ENCODE data around the gene EFNA2.
A peak's percentile ranks its signal among the peaks of the same experiment; 100 is the strongest.
"Not testable (repeated sequence)": the region's sequence is repeated elsewhere in the genome, so short reads cannot be mapped to it uniquely, and the experiment has no call there.

The EFNA2 gene

GRCh38 chr19:1298235-1298634, 12.6 kb downstream of the EFNA2 start:
- no peak for DNase-seq (ENCODE audit: low read depth)

- no peak for DNase-seq (ENCODE audit: low read depth)
Observed at GRCh38 chr19:1299801-1300200, 14.1 kb downstream of the EFNA2 start.

GRCh38 chr19:1300744-1301490, 15.2 kb downstream of the EFNA2 start:
- no peak for DNase-seq (ENCODE audit: low read depth)

GRCh38 chr19:1302533-1303239, 17.0 kb downstream of the EFNA2 start:
- DNase-seq (ENCODE audit: low read depth): no peak

- no peak for DNase-seq (ENCODE audit: low read depth)
Observed at GRCh38 chr19:1304197-1304924, 18.7 kb downstream of the EFNA2 start.

DNA sequence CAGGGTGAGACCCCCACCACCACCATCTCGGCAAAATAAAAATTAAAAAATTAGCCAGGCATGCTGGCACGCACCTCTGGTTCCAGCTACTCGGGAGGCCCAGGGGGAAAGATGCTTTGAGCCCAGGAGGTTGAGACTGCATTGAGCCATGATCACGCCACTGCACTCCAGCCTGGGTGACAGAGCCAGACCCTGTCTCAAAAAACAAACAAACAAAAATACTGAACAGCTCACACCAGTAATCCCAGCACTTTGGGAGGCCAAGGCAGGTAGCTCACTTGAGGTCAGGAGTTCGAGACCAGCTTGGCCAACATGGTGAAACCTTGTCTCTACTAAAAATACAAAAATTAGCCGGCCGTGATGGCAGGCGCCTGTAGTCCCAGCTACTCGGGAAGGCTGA, 19.7 kb downstream of the EFNA2 start:
- not testable (repeated sequence) for DNase-seq (ENCODE audit: low read depth)

GRCh38 chr19:1307320-1307719, 21.6 kb downstream of the EFNA2 start:
- DNase-seq (ENCODE audit: low read depth): no peak

DNA sequence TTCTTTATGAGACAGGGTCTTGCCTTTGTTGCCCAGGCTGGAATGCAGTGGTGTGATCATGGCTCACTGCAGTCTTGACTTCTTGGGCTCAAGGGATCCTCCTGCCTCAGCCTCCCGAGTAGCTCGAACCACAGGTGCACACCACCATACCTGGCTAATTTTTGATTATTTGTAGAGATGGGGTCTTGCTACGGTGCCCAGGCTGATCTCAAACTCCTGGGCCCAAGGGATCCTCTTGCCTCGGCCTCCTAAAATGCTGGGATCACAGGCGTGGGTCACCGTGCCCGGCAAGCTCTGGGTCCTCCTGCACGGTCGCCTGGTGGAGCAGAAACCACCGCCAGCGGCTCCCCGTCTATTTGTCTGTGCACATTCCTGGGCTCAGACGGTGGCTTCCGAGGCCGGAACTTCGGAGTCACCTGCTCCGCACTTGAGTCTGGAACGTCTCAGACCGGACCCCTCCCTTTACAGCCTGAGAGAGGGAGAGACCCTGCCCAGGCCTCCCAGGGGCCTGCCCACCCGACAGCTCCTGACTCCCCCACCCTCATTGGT, 22.2 kb downstream of the EFNA2 start:
- DNase-seq (ENCODE audit: low read depth): no peak

GRCh38 chr19:1308718-1309117, 23.0 kb downstream of the EFNA2 start:
- no peak for DNase-seq (ENCODE audit: low read depth)

- no peak for DNase-seq (ENCODE audit: low read depth)
Observed at GRCh38 chr19:1309977-1310852, 24.5 kb downstream of the EFNA2 start.

- DNase-seq (ENCODE audit: low read depth): no peak
Observed at GRCh38 chr19:1310853-1311180, 25.1 kb downstream of the EFNA2 start.

DNA sequence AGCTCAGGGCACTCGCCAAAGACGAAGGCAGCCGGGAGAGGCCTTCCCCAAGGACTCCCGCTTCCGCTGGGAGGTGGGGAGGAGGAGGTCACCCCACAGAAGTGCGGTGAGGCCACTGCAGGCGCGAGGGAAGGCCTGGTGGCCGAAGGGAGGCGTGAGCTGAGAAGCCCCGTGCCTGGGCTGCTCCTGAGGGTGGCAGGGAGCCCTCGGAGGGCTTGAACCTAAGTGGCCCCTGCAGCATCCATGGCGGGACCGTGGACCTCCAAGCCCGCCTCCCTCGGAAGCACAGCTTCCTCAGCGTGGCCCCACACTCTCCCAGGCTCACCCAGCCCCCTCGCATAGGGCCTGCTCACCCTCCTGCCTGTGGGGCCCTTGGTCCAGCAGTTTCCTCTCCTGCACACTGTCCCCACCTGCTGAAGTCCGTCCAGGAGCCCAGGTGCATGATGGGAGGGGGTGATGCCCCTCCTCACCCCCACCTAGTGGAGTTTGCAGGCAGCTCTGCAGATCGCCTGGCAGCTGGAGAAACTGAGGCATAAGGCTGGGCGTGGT, 25.9 kb downstream of the EFNA2 start:
- DNase-seq (ENCODE audit: low read depth): no peak

- DNase-seq (ENCODE audit: low read depth): no peak
Observed at GRCh38 chr19:1312767-1313694, 27.4 kb downstream of the EFNA2 start.

GRCh38 chr19:1313695-1314613, 28.3 kb downstream of the EFNA2 start:
- DNase-seq (ENCODE audit: low read depth): no peak

DNA sequence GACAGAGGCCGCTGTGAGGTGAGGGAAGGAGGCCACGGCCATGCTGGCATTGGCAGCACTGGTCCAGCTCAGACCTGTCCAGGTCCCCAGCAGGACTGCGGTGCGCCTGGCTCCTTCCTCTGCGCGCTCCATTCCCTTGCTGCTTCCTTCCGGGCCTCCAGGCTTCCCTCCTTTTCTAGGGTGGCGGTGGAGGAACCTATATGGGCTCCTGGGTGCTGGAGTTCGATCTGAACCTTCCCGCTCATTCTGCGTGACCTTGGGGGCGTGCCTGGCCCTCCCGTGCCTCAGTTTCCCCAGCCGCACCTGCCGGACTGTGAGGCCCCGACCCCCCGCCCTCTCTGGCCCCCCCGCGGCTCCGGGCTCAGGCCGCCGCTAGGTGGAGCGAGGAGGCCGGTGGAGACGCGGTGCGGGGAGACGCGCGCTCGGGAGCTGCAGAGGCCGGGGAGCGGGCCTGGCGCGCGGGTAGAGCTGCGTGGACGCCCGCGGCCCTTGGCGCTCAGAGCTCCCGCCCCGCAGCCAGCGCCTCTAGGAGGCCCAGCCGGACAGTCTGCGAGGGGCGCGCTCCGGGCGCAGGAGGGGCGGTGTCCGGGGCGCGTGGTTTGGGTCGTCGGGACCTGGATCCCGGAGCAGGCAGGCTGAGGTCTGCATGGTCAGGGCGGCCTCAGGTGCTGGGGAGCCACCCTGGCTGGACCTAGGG, 29.9 kb downstream of the EFNA2 start:
- peak; percentile 9 for DNase-seq (ENCODE audit: low read depth)

- DNase-seq (ENCODE audit: low read depth): no peak
Observed at GRCh38 chr19:1316466-1316865, 30.8 kb downstream of the EFNA2 start.

- DNase-seq (ENCODE audit: low read depth): no peak
Observed at GRCh38 chr19:1317274-1318003, 31.8 kb downstream of the EFNA2 start.

Measured in activated T-helper 1 cell treated with Interleukin-2 at 50 U/mL for 16 hours (primary cell).